Smooth muscle cell (in vitro differentiated cells): ENCODE data around the gene ODC1. TPM values are rescaled to one million over a fixed set of nuclear protein-coding genes. Genes with fewer than 3 reads are reported as not detected.

Experiments used
- DNase-seq: peaks from one replicate; lab custom pipeline; 2025; ENCODE audit not compliant: unreplicated experiment; lab: John Stamatoyannopoulos, UW
- H2AFZ ChIP-seq: fragments of 200-600 bp; sonication (generic); 2 replicates; pipeline ENCODE4 v1.6.0; 2016; ENCODE audit warnings: antibody characterized with exemption, low read depth, mild to moderate bottlenecking
- H3F3A ChIP-seq: fragments of 200-600 bp; sonication (generic); 2 replicates; pipeline ENCODE4 v1.6.0; 2017; ENCODE audit warnings: antibody characterized with exemption, low read depth
- H3K27ac ChIP-seq: fragments of 200-600 bp; sonication (generic); 2 replicates; pipeline ENCODE4 v1.5.1; 2016; ENCODE audit warnings: low read depth, mild to moderate bottlenecking
- H3K27me3 ChIP-seq: fragments of 200-600 bp; sonication (generic); 2 replicates; pipeline ENCODE4 v1.6.1; 2016; ENCODE audit warnings: low read depth, mild to moderate bottlenecking
- H3K36me3 ChIP-seq: fragments of 200-600 bp; sonication (generic); 2 replicates; pipeline ENCODE4 v1.5.1; 2016; ENCODE audit warnings: low read depth
- H3K4me1 ChIP-seq: fragments of 200-600 bp; sonication (generic); 2 replicates; pipeline ENCODE4 v1.5.1; 2016; ENCODE audit warnings: low read depth
- H3K4me2 ChIP-seq: fragments of 200-600 bp; sonication (generic); 2 replicates; pipeline ENCODE4 v1.6.0; 2016; ENCODE audit warnings: mild to moderate bottlenecking
- H3K4me3 ChIP-seq: fragments of 200-600 bp; sonication (generic); 2 replicates; pipeline ENCODE4 v1.5.1; 2016; ENCODE audit warnings: mild to moderate bottlenecking
- H3K79me2 ChIP-seq: fragments of 200-600 bp; sonication (generic); 2 replicates; pipeline ENCODE4 v1.6.0; 2016; ENCODE audit warnings: low read depth, mild to moderate bottlenecking
- H3K9ac ChIP-seq: fragments of 200-600 bp; sonication (generic); 2 replicates; pipeline ENCODE4 v1.6.0; 2016; ENCODE audit warnings: low read depth
- H3K9me3 ChIP-seq: fragments of 200-600 bp; sonication (generic); replicated peaks from 2 replicates; pipeline ENCODE4 v1.5.1; 2016; ENCODE audit warnings: low read depth
- H4K20me1 ChIP-seq: fragments of 200-600 bp; sonication (generic); 2 replicates; pipeline ENCODE4 v1.6.0; 2016; ENCODE audit warnings: low read depth
- WGBS: methylation state at CpG from one replicate; pipeline ENCODE4 v1.1.7; 2016; ENCODE audit warnings: low lambda C conversion rate; 5-methylcytosine and 5-hydroxymethylcytosine counted together
- polyA plus RNA-seq: library from polyadenylated mRNA; unstranded; fragments of >200 nt; fragmentation: Nextera tagmentation; extraction: Ambion mirVana; gene quantifications from 2 replicates; pipeline ENCODE4 v1.2.1, GENCODE V29; 2016
- total RNA-seq: library from RNA; depleted of rRNA; stranded (reverse); fragments of >200 nt; gene quantifications from 2 replicates; pipeline ENCODE4 v1.2.3, GENCODE V29; 2014
- TF ChIP-seq, protein P1 (sequence below): fragments of 200-600 bp; sonication (generic); IDR thresholded peaks from 2 replicates; pipeline ENCODE4 v1.5.1; 2017; ENCODE audit warnings: borderline replicate concordance, mild to moderate bottlenecking, antibody characterized with exemption; ENCODE audit not compliant: insufficient read depth, poor library complexity, severe bottlenecking

ODC1 gene
- total and polyA plus RNA-seq, 2 experiments from 2014 or later: 22.4 to 34.7 TPM

DNA sequence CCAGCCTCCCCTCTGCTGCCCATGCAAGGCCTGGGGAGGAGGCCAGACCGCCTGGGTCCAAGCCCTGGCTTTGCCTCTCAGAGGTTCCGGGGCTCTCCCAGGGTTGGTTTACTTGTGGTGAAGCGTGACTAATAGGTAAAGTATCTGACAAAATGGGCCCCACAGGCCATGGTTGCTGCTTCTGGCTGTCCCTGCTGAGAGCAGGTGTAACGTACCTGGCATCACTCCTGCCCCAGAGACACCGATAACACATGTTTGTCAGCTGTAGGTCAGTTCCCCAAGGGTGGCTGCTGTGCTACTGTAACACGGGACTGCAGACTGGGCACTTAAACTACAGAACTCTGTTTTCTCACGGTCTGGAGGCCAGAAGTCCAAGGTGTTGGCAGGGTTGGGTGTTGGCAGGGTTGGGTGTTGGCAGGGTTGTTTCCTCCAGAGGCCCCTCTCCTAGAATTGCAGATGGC is 34.1 kb downstream of the ODC1 start:
- H3K27ac ChIP-seq: no peak overlapping the region
- no peak overlapping the region for H3K9ac ChIP-seq
- H3K4me2 ChIP-seq: no peak overlapping the region
- no peaks in the 10 kb centered on the region for H3K27me3 ChIP-seq
- TF ChIP-seq, protein P1, sequence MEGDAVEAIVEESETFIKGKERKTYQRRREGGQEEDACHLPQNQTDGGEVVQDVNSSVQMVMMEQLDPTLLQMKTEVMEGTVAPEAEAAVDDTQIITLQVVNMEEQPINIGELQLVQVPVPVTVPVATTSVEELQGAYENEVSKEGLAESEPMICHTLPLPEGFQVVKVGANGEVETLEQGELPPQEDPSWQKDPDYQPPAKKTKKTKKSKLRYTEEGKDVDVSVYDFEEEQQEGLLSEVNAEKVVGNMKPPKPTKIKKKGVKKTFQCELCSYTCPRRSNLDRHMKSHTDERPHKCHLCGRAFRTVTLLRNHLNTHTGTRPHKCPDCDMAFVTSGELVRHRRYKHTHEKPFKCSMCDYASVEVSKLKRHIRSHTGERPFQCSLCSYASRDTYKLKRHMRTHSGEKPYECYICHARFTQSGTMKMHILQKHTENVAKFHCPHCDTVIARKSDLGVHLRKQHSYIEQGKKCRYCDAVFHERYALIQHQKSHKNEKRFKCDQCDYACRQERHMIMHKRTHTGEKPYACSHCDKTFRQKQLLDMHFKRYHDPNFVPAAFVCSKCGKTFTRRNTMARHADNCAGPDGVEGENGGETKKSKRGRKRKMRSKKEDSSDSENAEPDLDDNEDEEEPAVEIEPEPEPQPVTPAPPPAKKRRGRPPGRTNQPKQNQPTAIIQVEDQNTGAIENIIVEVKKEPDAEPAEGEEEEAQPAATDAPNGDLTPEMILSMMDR: no peak
- no peak for DNase-seq
- H3F3A ChIP-seq: no peaks in the 10 kb centered on the region
- no peaks in the 10 kb centered on the region for H3K4me1 ChIP-seq
- no peak overlapping the region for H2AFZ ChIP-seq
- H3K79me2 ChIP-seq: no peaks in the 10 kb centered on the region
- 85% methylated on average over 7 of the region's 7 CpGs for WGBS
- H3K4me3 ChIP-seq: no peak overlapping the region
- H3K9me3 ChIP-seq: no peaks in the 10 kb centered on the region
- no peaks in the 10 kb centered on the region for H3K36me3 ChIP-seq
- no peaks in the 10 kb centered on the region for H4K20me1 ChIP-seq

DNA sequence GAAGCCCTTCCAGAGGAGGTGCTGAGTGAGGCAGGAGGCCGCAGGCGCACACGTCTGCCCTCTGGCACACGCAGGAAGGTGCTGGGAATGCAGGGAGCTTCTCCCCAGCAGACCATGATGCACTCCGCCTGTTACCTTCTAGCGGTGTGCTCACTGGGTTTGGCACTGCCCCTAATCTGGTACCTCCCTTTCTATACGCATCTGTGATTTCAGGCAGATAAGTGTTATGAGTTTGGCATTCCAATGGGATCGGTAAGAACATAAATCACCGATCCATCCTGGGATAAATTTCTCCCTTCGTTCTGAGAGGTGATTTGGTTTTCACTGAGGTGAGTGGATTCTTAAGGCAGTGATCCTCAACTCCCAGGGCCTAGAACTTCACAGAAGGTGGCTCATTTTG is 34.6 kb downstream of the ODC1 start:
- Histone ChIP-seq H3K4me3 (no peak overlapping the region), H3F3A (no peaks in the 10 kb centered on the region), H3K9me3 (no peaks in the 10 kb centered on the region), H3K4me2 (no peak overlapping the region), H3K4me1 (peaks cover 3% of the 10 kb centered on the region), H4K20me1 (no peaks in the 10 kb centered on the region), H3K36me3 (no peaks in the 10 kb centered on the region), H3K27ac (no peak overlapping the region), H3K27me3 (no peaks in the 10 kb centered on the region), H2AFZ (no peak overlapping the region), H3K79me2 (no peaks in the 10 kb centered on the region), H3K9ac (no peak overlapping the region)
- no peak for DNase-seq
- WGBS: 82% methylated on average over 10 of the region's 10 CpGs
- TF ChIP-seq, protein P1: no peak

DNA sequence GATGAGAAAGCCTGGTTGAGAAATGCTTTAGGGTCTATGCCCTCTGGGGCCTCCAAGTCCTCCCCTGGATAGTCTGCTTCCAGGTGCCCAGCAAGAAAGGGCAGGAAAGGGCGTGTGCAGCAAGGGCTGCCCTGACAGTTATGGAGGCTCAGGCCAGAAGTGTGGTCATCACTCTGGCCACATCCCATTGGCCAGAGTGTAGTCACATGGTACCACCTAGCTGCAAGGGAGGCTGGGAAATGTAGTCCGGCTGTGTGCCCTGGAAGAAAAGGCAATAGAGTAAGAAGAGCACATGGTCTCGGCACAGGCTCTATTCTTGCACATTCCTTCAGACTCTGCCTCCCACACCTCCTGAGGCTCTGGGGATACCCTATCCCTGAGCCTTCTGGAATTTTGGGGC is 35.7 kb downstream of the ODC1 start:
- no peaks in the 10 kb centered on the region for H4K20me1 ChIP-seq
- H3K4me3 ChIP-seq: no peak overlapping the region
- no peak overlapping the region for H3K9ac ChIP-seq
- H3K79me2 ChIP-seq: no peaks in the 10 kb centered on the region
- H3K4me2 ChIP-seq: no peak overlapping the region
- no peaks in the 10 kb centered on the region for H3K27me3 ChIP-seq
- no peaks in the 10 kb centered on the region for H3F3A ChIP-seq
- H3K9me3 ChIP-seq: no peaks in the 10 kb centered on the region
- no peak for DNase-seq
- TF ChIP-seq, protein P1: no peak
- H3K27ac ChIP-seq: no peak overlapping the region
- 91% methylated on average over 3 of the region's 3 CpGs for WGBS
- H2AFZ ChIP-seq: no peak overlapping the region
- H3K36me3 ChIP-seq: no peaks in the 10 kb centered on the region
- H3K4me1 ChIP-seq: peaks cover 3% of the 10 kb centered on the region

DNA sequence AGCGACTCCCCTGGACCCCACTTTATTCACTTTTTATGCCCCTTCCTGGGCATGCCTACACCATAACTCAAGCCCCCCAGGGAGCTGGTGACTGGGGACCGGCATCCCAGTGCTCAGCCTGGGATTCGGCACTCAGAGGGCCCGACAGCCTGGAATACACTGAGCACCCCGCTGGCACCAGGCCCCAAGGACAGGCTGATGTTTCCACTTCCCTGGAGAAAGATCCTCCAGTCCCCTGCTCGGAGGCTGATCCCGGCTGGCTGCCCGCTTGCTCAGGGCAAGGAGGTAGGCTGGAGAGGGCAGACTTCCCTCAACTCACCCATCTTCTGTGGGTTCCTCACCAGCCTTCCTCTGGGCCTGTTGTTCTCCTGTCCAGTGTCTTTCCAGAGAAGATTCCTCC is 36.6 kb downstream of the ODC1 start:
- Histone ChIP-seq H3K4me1 (peaks cover 3% of the 10 kb centered on the region), H3K4me3 (no peak overlapping the region), H2AFZ (no peak overlapping the region), H3K4me2 (no peak overlapping the region), H3K36me3 (no peaks in the 10 kb centered on the region), H4K20me1 (no peaks in the 10 kb centered on the region), H3F3A (no peaks in the 10 kb centered on the region), H3K27me3 (no peaks in the 10 kb centered on the region), H3K27ac (no peak overlapping the region), H3K9ac (no peak overlapping the region), H3K9me3 (no peaks in the 10 kb centered on the region), H3K79me2 (no peaks in the 10 kb centered on the region)
- WGBS: 93% methylated on average over 8 of the region's 8 CpGs
- TF ChIP-seq, protein P1: no peak
- no peak for DNase-seq
